ENCODE data around the gene MRPS6. TPM values are rescaled to one million over a fixed set of nuclear protein-coding genes. Genes with fewer than 3 reads are reported as not detected.

Gene MRPS6
- total RNA-seq, 1 experiment from 2014 or later, result 55.1 TPM

DNA sequence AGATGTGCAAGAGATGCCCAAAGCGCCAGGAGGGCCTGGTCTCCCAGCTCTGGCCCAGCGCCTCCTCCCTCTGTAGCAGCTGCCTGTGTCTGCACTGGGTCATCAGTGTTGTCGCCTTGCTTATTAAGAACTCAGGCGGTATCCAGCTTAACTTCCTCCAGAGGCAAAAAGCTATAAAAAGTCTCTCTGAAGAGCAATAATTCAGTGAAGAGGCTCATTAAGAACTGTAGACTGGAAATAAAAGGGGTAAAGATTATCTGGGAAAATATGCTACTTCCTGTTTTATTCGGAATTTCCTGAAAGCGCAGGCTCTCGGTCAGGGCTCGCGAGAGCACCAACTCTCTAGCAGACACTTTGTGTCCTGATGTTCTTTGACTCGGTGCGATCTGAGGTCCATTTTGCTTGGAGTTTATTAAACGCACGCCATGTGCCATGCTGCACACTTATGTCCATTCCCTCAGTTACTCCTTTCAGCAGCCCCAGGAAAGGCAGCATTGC lies 70.4 kb downstream of the MRPS6 start (continued):
- TF ChIP-seq ZBTB33 (IDR thresholded peaks at IDR 0.05; ENCODE audit: extremely low read depth, insufficient replicate concordance, low read length), result no peak
- TF ChIP-seq FOSL1 (IDR thresholded peaks at IDR 0.05; ENCODE audit: low read depth), result no peak
- no peak for TF ChIP-seq CEBPB (IDR thresholded peaks at IDR 0.05; ENCODE audit: low read depth)
- TF ChIP-seq CBX3 (IDR thresholded peaks at IDR 0.05; ENCODE audit: low read depth), result no peak

DNA sequence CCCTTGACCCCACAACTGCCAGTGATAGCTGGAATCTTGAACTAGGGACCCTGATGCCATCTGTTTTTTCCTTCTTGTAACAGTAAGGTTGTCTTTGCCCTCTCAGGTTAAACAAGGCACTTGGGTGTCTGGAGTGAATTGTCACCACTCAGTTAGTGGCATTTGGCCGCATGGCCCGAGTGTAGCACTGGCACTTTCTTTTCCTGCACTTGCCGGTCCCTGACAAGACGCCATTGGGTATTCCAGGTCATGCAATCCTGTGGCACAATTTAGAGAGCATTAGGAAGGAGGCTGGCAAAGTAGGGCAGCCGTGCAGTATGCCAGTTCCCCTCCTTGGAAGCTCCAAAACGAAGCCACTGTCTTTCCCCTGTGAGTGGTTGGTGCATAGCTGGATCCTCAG lies 70.8 kb downstream of the MRPS6 start:
- RAD21 ChIA-PET (ENCODE audit: low non-redundant PET in 1 of 2, low total read pairs in 2 of 2, uncharacterized antibody in 2 of 2, unreplicated experiment in 2 of 2), result no interaction called here
- TF ChIP-seq TCF7L2 (IDR thresholded peaks at IDR 0.05; ENCODE audit: borderline replicate concordance, extremely low read depth, insufficient read depth, insufficient read length) (no peak), CTCF (IDR thresholded peaks at IDR 0.05 in 2 of 3, conservative IDR thresholded peaks at IDR 0.05 in 1 of 3; ENCODE audit: borderline replicate concordance in 1 of 3, insufficient read depth in 1 of 3, low read depth in 2 of 3, low read length in 2 of 3) (no peak), RAD21 (IDR thresholded peaks at IDR 0.05; ENCODE audit: low read depth) (no peak), ELF1 (IDR thresholded peaks at IDR 0.05; ENCODE audit: borderline replicate concordance, low read depth) (no peak), POLR2AphosphoS5 (IDR thresholded peaks at IDR 0.05; ENCODE audit: low read depth, low read length) (no peak), EGR1 (IDR thresholded peaks at IDR 0.05; ENCODE audit: low read depth) (no peak), YY1 (IDR thresholded peaks at IDR 0.05; ENCODE audit: extremely low read depth, insufficient replicate concordance, low read depth, low read length) (no peak), CBX3 (IDR thresholded peaks at IDR 0.05; ENCODE audit: low read depth) (no peak)
- TF ChIP-seq, protein P1, sequence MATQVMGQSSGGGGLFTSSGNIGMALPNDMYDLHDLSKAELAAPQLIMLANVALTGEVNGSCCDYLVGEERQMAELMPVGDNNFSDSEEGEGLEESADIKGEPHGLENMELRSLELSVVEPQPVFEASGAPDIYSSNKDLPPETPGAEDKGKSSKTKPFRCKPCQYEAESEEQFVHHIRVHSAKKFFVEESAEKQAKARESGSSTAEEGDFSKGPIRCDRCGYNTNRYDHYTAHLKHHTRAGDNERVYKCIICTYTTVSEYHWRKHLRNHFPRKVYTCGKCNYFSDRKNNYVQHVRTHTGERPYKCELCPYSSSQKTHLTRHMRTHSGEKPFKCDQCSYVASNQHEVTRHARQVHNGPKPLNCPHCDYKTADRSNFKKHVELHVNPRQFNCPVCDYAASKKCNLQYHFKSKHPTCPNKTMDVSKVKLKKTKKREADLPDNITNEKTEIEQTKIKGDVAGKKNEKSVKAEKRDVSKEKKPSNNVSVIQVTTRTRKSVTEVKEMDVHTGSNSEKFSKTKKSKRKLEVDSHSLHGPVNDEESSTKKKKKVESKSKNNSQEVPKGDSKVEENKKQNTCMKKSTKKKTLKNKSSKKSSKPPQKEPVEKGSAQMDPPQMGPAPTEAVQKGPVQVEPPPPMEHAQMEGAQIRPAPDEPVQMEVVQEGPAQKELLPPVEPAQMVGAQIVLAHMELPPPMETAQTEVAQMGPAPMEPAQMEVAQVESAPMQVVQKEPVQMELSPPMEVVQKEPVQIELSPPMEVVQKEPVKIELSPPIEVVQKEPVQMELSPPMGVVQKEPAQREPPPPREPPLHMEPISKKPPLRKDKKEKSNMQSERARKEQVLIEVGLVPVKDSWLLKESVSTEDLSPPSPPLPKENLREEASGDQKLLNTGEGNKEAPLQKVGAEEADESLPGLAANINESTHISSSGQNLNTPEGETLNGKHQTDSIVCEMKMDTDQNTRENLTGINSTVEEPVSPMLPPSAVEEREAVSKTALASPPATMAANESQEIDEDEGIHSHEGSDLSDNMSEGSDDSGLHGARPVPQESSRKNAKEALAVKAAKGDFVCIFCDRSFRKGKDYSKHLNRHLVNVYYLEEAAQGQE (IDR thresholded peaks at IDR 0.05; ENCODE audit: low read depth), result no peak
- Histone ChIP-seq H3K4me2 (ENCODE audit: low read length) (no peak overlapping the region), H3K9ac (ENCODE audit: low read length) (no peak overlapping the region), H3K27me3 (ENCODE audit: insufficient read depth, low read length) (no peaks in the 10 kb centered on the region), H3K4me1 (ENCODE audit: control insufficient read depth in 1 of 2, insufficient read depth in 2 of 2, low read length in 2 of 2) (no peaks in the 10 kb centered on the region), H4K20me1 (ENCODE audit: insufficient read depth) (no peaks in the 10 kb centered on the region), H3K9me2 (ENCODE audit: insufficient read depth) (no peaks in the 10 kb centered on the region), H3K79me2 (ENCODE audit: insufficient read depth, low read length) (peaks cover 30% of the 10 kb centered on the region), H2AFZ (ENCODE audit: low read depth, low read length, poor library complexity, severe bottlenecking) (no peak overlapping the region), H3K27ac (ENCODE audit: low read depth, low read length) (no peak overlapping the region), H3K9me3 (ENCODE audit: control insufficient read depth in 1 of 2, insufficient read depth in 1 of 2, low read depth in 1 of 2, low read length in 2 of 2) (no peaks in the 10 kb centered on the region; a peak in 1 of 4 replicates), H3K36me3 (ENCODE audit: control insufficient read depth in 1 of 2, insufficient read depth in 2 of 2, low read length in 2 of 2) (0 out of 4 replicates have a peak, but pooled peaks cover 0 to 3% of the 10 kb centered on the region in 2 experiments), H3K4me3 (replicated peaks in 1 of 2; ENCODE audit: low read depth in 1 of 2, low read length in 2 of 2) (no peak overlapping the region)
- CTCF ChIA-PET, result no interaction called here
- intact Hi-C loops (cut with micrococcal nuclease), result no loop called here
- POLR2A ChIA-PET, result no interaction called here
- BruUV-seq (replicated peaks), result no TSS peak
- no peak for ATAC-seq
- DNase-seq (ENCODE audit: low read depth, low spot score), result no peak
